K562 (cell line): ENCODE data around the gene RBM25.
"Not testable (repeated sequence)": the region's sequence is repeated elsewhere in the genome, so short reads cannot be mapped to it uniquely, and the experiment has no call there.

Experiments used
- JUN ChIP-seq, 2 experiments: sonication (generic) in 1 of 2; formaldehyde crosslinking in 1 of 2; IDR thresholded peaks; 2 replicates each; pipeline versions ENCODE4 v1.6.1 to v1.8.0; 2012 to 2022; ENCODE audit warnings: borderline replicate concordance in 2 of 2, mild to moderate bottlenecking in 2 of 2, improper control_type of control experiment in 1 of 2, low read depth in 1 of 2, low read length in 1 of 2, missing genetic modification reagents in 1 of 2
- NFXL1 ChIP-seq: fragments of 450-650 bp; formaldehyde crosslinking; IDR thresholded peaks from 2 replicates; pipeline ENCODE4 v1.4.0; 2021; ENCODE audit warnings: mild to moderate bottlenecking
- SMARCB1 ChIP-seq: IDR thresholded peaks from 2 replicates; pipeline ENCODE4 v1.6.1; 2011; ENCODE audit warnings: improper control_type of control experiment, low read depth; ENCODE audit not compliant: insufficient read length
- SREBF1 ChIP-seq: fragments of 150-350 bp; IDR thresholded peaks from 2 replicates; pipeline ENCODE4 v1.6.1; 2014; ENCODE audit warnings: antibody characterized with exemption, low read depth, low read length, borderline replicate concordance
- TF ChIP-seq, protein P1 (sequence below), 3 experiments: IDR thresholded peaks in 2 of 3; conservative IDR thresholded peaks in 1 of 3; 2 replicates each; pipeline ENCODE4 v1.5.1; 2011 to 2012; ENCODE audit warnings: low read length in 3 of 3, mild to moderate bottlenecking in 3 of 3, control low read depth in 2 of 3, improper control_type of control experiment in 1 of 3, inconsistent platforms in 1 of 3, low read depth in 1 of 3, mixed read lengths in 1 of 3, moderate library complexity in 1 of 3; ENCODE audit not compliant: insufficient read depth in 2 of 3
- TF ChIP-seq, protein P2 (sequence below): sonication (generic); formaldehyde crosslinking; IDR thresholded peaks from 2 replicates; pipeline ENCODE4 v1.9.0; 2022; ENCODE audit warnings: mild to moderate bottlenecking, missing genetic modification reagents

DNA sequence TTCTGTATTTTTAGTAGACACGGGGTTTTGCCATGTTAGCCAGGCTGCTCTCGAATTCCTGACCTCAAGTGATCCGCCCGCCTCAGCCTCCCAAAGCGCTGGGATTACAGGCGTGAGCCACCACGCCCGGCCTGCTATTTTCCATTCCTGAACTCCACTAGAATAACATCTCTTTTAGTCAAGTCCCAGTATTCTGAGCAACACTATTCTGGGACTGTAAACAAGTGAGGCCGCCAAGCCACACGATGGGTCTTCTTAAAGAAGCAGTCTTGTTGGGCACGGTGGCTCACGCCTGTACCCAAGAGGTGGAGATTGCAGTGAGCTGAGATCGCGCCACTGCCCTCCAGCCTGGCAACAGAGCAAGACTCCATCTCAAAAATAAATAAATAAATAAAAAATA is 42.8 kb upstream of the RBM25 start:
- not testable (repeated sequence) for TF ChIP-seq JUN (IDR thresholded peaks at IDR 0.05; ENCODE audit: borderline replicate concordance, low read depth, low read length); JUN (CRISPR knock-in tag; IDR thresholded peaks at IDR 0.05; ENCODE audit: borderline replicate concordance); SREBF1; NFXL1 (CRISPR knock-in tag); SMARCB1
- TF ChIP-seq, protein P1, sequence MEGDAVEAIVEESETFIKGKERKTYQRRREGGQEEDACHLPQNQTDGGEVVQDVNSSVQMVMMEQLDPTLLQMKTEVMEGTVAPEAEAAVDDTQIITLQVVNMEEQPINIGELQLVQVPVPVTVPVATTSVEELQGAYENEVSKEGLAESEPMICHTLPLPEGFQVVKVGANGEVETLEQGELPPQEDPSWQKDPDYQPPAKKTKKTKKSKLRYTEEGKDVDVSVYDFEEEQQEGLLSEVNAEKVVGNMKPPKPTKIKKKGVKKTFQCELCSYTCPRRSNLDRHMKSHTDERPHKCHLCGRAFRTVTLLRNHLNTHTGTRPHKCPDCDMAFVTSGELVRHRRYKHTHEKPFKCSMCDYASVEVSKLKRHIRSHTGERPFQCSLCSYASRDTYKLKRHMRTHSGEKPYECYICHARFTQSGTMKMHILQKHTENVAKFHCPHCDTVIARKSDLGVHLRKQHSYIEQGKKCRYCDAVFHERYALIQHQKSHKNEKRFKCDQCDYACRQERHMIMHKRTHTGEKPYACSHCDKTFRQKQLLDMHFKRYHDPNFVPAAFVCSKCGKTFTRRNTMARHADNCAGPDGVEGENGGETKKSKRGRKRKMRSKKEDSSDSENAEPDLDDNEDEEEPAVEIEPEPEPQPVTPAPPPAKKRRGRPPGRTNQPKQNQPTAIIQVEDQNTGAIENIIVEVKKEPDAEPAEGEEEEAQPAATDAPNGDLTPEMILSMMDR (IDR thresholded peaks at IDR 0.05 in 2 of 3, conservative IDR thresholded peaks at IDR 0.05 in 1 of 3; ENCODE audit: insufficient read depth in 2 of 3, low read depth in 1 of 3, low read length in 3 of 3), result not testable (repeated sequence)
- TF ChIP-seq, protein P2, sequence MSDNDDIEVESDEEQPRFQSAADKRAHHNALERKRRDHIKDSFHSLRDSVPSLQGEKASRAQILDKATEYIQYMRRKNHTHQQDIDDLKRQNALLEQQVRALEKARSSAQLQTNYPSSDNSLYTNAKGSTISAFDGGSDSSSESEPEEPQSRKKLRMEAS, result not testable (repeated sequence)
